B cell (primary cell): ENCODE data around the gene GFAP. TPM values are rescaled to one million over a fixed set of nuclear protein-coding genes. Genes with fewer than 3 reads are reported as not detected.

Source experiments
- ATAC-seq: fragments of 200-7000 bp; cut with Tn5 transposase; one replicate; pipeline ENCODE4 v1.10.0; 2021; ENCODE audit warnings: low read depth, mild to moderate bottlenecking, moderate number of reproducible peaks, moderate library complexity
- CTCF ChIA-PET: fragments of 350-600 bp; sonication (Branson Sonifier 250); formaldehyde crosslinking; loops from one replicate; lab custom pipeline; 2021; ENCODE audit warnings: antibody characterized with exemption, inconsistent platforms; lab: Charles Lee
- POLR2A ChIA-PET: fragments of 350-600 bp; sonication (Branson Sonifier 250); formaldehyde crosslinking; loops from one replicate; lab custom pipeline; 2021; ENCODE audit warnings: antibody characterized with exemption; lab: Charles Lee
- DNase-seq: peaks from one replicate; pipeline ENCODE4 v3.0.0; 2013
- H2AFZ ChIP-seq: 2 replicates; pipeline ENCODE4 v1.6.1; 2012; ENCODE audit warnings: mild to moderate bottlenecking, low read depth, low read length; ENCODE audit not compliant: insufficient read depth, poor library complexity, severe bottlenecking
- H3K27ac ChIP-seq, 2 donors: 1 replicate in 1 of 2; 2 replicates in 1 of 2; pipeline ENCODE4 v1.5.1; 2012 to 2013; ENCODE audit warnings: low read length in 2 of 2, mild to moderate bottlenecking in 2 of 2, moderate library complexity in 1 of 2
- H3K27me3 ChIP-seq, 4 experiments: fragments of 200-600 bp in 1 of 4; sonication (generic) in 1 of 4; replicated peaks in 1 of 4; 1 replicate in 2 of 4; 2 replicates in 2 of 4; pipeline versions ENCODE4 v1.6.1 to v1.7.0; 2013 to 2016; ENCODE audit warnings: low read length in 3 of 4, mild to moderate bottlenecking in 2 of 4, mixed read lengths in 1 of 4, moderate library complexity in 1 of 4; ENCODE audit not compliant: insufficient read depth in 4 of 4, control insufficient read depth in 3 of 4; ENCODE audit errors: control extremely low read depth in 1 of 4
- H3K36me3 ChIP-seq, 2 experiments: replicated peaks in 1 of 2; 1 replicate in 1 of 2; 2 replicates in 1 of 2; pipeline versions ENCODE4 v1.6.1 to v1.7.1; 2013; ENCODE audit warnings: low read length in 1 of 2; ENCODE audit not compliant: insufficient read depth in 2 of 2, control insufficient read depth in 1 of 2; ENCODE audit errors: control extremely low read depth in 1 of 2, extremely low read depth in 1 of 2
- H3K4me1 ChIP-seq, 2 donors: fragments of 200-600 bp in 1 of 2; sonication (generic) in 1 of 2; 1 replicate in 1 of 2; 2 replicates in 1 of 2; pipeline versions ENCODE4 v1.5.1 to v1.6.1; 2013 to 2017; ENCODE audit warnings: low read length in 2 of 2; ENCODE audit not compliant: control insufficient read depth in 2 of 2, insufficient read depth in 2 of 2
- H3K4me2 ChIP-seq: replicated peaks from 2 replicates; pipeline ENCODE3; 2012; ENCODE audit warnings: mild to moderate bottlenecking, low read depth, low read length; ENCODE audit not compliant: poor library complexity, severe bottlenecking
- H3K4me3 ChIP-seq, 5 experiments: fragments of 200-600 bp in 1 of 5; sonication (generic) in 1 of 5; 1 replicate in 3 of 5; 2 replicates in 2 of 5; pipeline versions ENCODE4 v1.5.1 to v1.7.0; 2011 to 2016; ENCODE audit warnings: low read length in 4 of 5, mild to moderate bottlenecking in 4 of 5, low read depth in 2 of 5, control low read depth in 1 of 5, moderate library complexity in 1 of 5; ENCODE audit not compliant: insufficient read depth in 1 of 5; ENCODE audit errors: control extremely low read depth in 1 of 5, extremely low read depth in 1 of 5
- H3K79me2 ChIP-seq: fragments of 200-600 bp; sonication (generic); one replicate; pipeline ENCODE4 v1.6.0; 2016; ENCODE audit warnings: low read length; ENCODE audit not compliant: control insufficient read depth, insufficient read depth
- H3K9ac ChIP-seq: fragments of 200-600 bp; sonication (generic); 2 replicates; pipeline ENCODE4 v1.6.1; 2017; ENCODE audit warnings: mild to moderate bottlenecking, low read length, moderate library complexity
- H3K9me3 ChIP-seq, 3 donors: one replicate each; pipeline versions ENCODE4 v1.6.1 to v1.7.1; 2013; ENCODE audit warnings: low read length in 2 of 3; ENCODE audit not compliant: control insufficient read depth in 2 of 3, insufficient read depth in 1 of 3; ENCODE audit errors: control extremely low read depth in 1 of 3
- H4K20me1 ChIP-seq: 2 replicates; pipeline ENCODE4 v1.6.0; 2012; ENCODE audit warnings: mild to moderate bottlenecking, low read length; ENCODE audit not compliant: insufficient read depth, control insufficient read depth, poor library complexity, severe bottlenecking
- H3K27ac Mint-ChIP-seq: one replicate; pipeline ENCODE4 v1.8.0; 2021; ENCODE audit warnings: mixed read lengths
- H3K27me3 Mint-ChIP-seq: one replicate; pipeline ENCODE4 v1.8.0; 2021; ENCODE audit warnings: mixed read lengths
- H3K4me1 Mint-ChIP-seq: one replicate; pipeline ENCODE4 v1.8.0; 2021; ENCODE audit warnings: mixed read lengths
- H3K4me3 Mint-ChIP-seq: one replicate; pipeline ENCODE4 v1.8.0; 2021; ENCODE audit warnings: mixed read lengths
- H3K9me3 Mint-ChIP-seq: one replicate; pipeline ENCODE4 v1.8.0; 2022; ENCODE audit warnings: mixed read lengths; ENCODE audit not compliant: insufficient read depth
- CTCF ChIP-seq: fragments of 200-600 bp; IDR thresholded peaks from one replicate; pipeline ENCODE4 v1.8.0; 2022; ENCODE audit warnings: antibody characterized with exemption, mild to moderate bottlenecking
- EZH2 ChIP-seq: IDR thresholded peaks from 2 replicates; pipeline ENCODE4 v1.6.1; 2012; ENCODE audit warnings: borderline replicate concordance, low read depth, mild to moderate bottlenecking, moderate library complexity, low read length; ENCODE audit not compliant: insufficient read depth, poor library complexity, severe bottlenecking
- WGBS: methylation state at CpG from one replicate; pipeline ENCODE4 v1.1.5; 2013; ENCODE audit warnings: missing lambda C conversion rate; ENCODE audit not compliant: insufficient coverage; 5-methylcytosine and 5-hydroxymethylcytosine counted together
- intact Hi-C: fragments of 100-400 bp; cut with micrococcal nuclease; formaldehyde crosslinking; loops from one replicate; pipeline ENCODE4 v1.10.0; 2022
- polyA plus RNA-seq: library from polyadenylated mRNA; depleted of rRNA; stranded (reverse); fragments of >200 nt; gene quantifications from 2 replicates; pipeline ENCODE4 v1.2.3, GENCODE V29; 2012
- total RNA-seq, 2 donors: library from RNA; stranded (reverse); fragments of 120-200 nt in 1 of 2; gene quantifications; 1 replicate in 1 of 2; 2 replicates in 1 of 2; pipeline versions ENCODE4 v1.2.3 to v1.2.4, GENCODE V29; 2013 to 2022

The GFAP gene
- total and polyA plus RNA-seq, 2 donors (not counting 1 experiment from before 2014, with no cell fraction given): not detected

DNA sequence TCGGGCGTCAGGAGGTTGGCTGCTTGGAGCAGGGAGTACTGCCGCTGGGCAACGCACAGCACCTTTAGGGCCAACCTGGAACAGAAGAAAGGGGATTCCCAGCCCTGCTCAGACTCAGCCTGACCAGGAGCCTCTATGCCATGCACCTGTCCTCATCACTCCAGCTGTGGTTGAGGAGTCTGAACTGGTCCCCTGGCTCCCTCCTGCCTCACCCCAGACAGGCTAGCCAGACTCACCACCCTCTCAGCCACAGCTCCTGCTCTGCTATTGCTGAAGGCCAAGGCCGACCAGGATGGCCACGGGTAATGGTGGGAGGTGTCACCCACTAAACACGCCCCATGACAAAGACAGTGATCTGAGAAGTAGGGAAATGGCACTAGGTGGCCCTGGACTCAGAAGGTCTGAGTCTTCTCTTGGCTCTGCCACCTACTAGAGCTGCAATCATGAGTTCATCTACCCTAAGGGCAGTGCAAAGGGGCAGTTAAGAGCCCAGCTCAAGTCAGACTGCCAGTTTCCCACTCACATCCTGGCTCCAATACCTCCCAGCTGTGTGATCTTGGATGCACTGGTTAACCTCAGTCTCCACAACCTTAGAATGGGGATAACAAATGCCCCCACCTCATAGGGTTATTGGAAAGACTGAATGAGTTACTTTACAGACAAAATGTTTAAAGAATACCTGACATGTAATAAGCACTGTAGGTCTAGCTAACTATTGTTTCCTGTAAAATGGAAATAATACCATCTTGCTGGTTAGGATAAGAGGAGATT is 13.8 kb upstream of the GFAP start:
- no peaks in the 10 kb centered on the region for H3K4me1 Mint-ChIP-seq
- ATAC-seq: no peak

More for the DNA sequence above, 13.8 kb upstream of the GFAP start:
- WGBS: 100% methylated on average over 6 of the region's 7 CpGs
- CTCF ChIA-PET: no interaction called here
- no peaks in the 10 kb centered on the region for H3K4me1 ChIP-seq
- no peak overlapping the region for H3K9ac ChIP-seq
- no peak for DNase-seq
- H3K27me3 ChIP-seq: no peaks in the 10 kb centered on the region
- Mint-ChIP-seq H3K27me3 (no peaks in the 10 kb centered on the region), H3K9me3 (no peaks in the 10 kb centered on the region), H3K27ac (no peak overlapping the region), H3K4me3 (no peak overlapping the region)
- H3K4me2 ChIP-seq: no peak overlapping the region
- no peak overlapping the region for H2AFZ ChIP-seq
- intact Hi-C loops: no loop called here
- no peaks in the 10 kb centered on the region for H4K20me1 ChIP-seq
- no peaks in the 10 kb centered on the region for H3K36me3 ChIP-seq
- no peaks in the 10 kb centered on the region for H3K9me3 ChIP-seq
- TF ChIP-seq EZH2 (no peak), CTCF (no peak)
- H3K4me3 ChIP-seq: no peak overlapping the region
- no peak overlapping the region for H3K27ac ChIP-seq
- H3K79me2 ChIP-seq: no peaks in the 10 kb centered on the region
- POLR2A ChIA-PET: no interaction called here
